ENCODE data around the gene HES2.

DNA sequence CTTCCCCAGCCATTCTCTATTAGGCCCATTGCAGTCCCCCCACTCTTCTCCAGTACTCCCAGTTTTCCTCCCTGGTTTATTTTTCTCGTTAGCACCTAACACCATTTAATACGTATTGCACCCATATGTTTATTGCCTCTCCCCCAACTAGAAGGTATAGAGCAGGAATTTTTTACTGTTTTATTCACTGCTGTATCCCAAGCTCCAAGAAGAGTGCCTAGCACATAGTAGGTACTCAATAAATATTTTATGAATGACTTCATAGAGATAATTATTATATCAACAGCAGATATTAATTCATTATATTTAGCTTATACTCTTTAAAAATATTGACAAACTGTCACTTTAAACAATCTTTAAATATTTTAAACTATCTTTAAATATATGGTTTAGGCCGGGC, 20.4 kb downstream of the HES2 start:
- TF ChIP-seq POLR2A (IDR thresholded peaks at IDR 0.05) = no peak
- TF ChIP-seq, protein P1, sequence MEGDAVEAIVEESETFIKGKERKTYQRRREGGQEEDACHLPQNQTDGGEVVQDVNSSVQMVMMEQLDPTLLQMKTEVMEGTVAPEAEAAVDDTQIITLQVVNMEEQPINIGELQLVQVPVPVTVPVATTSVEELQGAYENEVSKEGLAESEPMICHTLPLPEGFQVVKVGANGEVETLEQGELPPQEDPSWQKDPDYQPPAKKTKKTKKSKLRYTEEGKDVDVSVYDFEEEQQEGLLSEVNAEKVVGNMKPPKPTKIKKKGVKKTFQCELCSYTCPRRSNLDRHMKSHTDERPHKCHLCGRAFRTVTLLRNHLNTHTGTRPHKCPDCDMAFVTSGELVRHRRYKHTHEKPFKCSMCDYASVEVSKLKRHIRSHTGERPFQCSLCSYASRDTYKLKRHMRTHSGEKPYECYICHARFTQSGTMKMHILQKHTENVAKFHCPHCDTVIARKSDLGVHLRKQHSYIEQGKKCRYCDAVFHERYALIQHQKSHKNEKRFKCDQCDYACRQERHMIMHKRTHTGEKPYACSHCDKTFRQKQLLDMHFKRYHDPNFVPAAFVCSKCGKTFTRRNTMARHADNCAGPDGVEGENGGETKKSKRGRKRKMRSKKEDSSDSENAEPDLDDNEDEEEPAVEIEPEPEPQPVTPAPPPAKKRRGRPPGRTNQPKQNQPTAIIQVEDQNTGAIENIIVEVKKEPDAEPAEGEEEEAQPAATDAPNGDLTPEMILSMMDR (IDR thresholded peaks at IDR 0.05) = no peak

All from adrenal gland (tissue), 5 donors.